ENCODE measurements around the gene WDR44. TPM values are rescaled to one million over a fixed set of nuclear protein-coding genes. Genes with fewer than 3 reads are reported as not detected.

Gene WDR44
- total RNA-seq, 1 donor from 2014 or later, result 22.1 TPM

DNA sequence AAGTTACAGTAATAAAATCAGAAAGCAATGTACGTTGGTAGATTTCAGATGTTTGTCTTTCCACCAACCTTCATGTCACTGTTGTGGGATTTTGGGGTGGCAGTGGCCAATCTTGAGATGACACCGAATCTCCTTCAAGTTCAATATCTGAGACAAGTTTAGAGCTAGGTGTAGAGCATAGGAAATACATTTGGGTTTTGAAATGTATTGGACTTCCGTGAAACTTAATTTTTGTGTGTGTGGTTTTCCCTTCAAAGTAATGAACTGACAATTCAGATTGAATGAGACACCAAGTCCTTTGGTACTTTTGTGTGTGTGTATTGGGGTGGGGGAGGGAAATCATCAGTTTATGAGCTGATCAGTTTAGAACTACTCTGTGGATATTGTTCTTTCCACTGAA, 1.8 kb downstream of the WDR44 start:
- Histone ChIP-seq H3K4me3 (peak overlapping the region; percentile 3 to 64), H3K9me3 (no peaks in the 10 kb centered on the region), H3K27ac (peak overlapping the region; percentile 89), H3K36me3 (no peaks in the 10 kb centered on the region), H3K4me1 (peaks cover 10% of the 10 kb centered on the region), H3K27me3 (no peaks in the 10 kb centered on the region)
- TF ChIP-seq, protein P1, sequence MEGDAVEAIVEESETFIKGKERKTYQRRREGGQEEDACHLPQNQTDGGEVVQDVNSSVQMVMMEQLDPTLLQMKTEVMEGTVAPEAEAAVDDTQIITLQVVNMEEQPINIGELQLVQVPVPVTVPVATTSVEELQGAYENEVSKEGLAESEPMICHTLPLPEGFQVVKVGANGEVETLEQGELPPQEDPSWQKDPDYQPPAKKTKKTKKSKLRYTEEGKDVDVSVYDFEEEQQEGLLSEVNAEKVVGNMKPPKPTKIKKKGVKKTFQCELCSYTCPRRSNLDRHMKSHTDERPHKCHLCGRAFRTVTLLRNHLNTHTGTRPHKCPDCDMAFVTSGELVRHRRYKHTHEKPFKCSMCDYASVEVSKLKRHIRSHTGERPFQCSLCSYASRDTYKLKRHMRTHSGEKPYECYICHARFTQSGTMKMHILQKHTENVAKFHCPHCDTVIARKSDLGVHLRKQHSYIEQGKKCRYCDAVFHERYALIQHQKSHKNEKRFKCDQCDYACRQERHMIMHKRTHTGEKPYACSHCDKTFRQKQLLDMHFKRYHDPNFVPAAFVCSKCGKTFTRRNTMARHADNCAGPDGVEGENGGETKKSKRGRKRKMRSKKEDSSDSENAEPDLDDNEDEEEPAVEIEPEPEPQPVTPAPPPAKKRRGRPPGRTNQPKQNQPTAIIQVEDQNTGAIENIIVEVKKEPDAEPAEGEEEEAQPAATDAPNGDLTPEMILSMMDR (IDR thresholded peaks at IDR 0.05), result no peak
- TF ChIP-seq POLR2A (IDR thresholded peaks at IDR 0.05) (no peak), POLR2AphosphoS5 (IDR thresholded peaks at IDR 0.05; ENCODE audit: insufficient read depth in 1 of 2, low read depth in 1 of 2) (no peak)
- intact Hi-C loops (cut with DNase I), result no loop called here
- DNase-seq (ENCODE audit: extremely low spot score in 2 of 2), result no peak

DNA sequence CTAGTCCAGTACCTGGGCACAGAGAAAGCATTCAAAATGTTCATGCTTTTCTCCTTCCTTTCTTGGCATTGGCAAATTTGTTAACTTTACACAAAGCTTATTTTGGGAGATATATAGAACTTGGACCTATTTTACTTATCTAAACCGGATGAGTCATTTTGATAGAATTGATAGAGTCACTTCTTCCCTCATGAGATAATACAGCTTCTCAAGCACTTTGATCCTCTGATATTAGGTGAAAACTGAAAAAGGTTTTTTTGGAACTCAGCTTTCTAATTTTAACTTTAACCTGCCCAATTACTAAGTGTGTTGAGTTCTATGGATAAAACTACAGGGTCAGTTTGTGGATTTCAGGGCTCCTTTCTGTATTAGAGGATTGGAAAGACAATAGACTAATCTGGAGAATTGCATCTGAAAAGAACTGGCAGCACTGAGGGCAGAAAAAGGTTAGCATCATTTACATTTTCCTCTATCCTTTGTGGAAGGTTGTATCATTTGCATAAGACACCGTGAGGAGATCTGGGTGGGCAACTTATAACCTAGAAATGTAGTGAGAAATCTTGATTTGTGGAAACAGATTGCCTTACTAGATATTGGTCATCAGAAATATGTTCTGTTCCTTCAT, 2.4 kb downstream of the WDR44 start:
- DNase-seq (ENCODE audit: extremely low spot score in 2 of 2), result no peak
- Histone ChIP-seq H3K36me3 (no peaks in the 10 kb centered on the region), H3K27ac (no peak overlapping the region), H3K4me1 (peaks cover 10% of the 10 kb centered on the region), H3K9me3 (no peaks in the 10 kb centered on the region), H3K27me3 (no peaks in the 10 kb centered on the region), H3K4me3 (peak overlapping the region; percentile 3 to 64)
- TF ChIP-seq, protein P1 (IDR thresholded peaks at IDR 0.05), result no peak
- TF ChIP-seq POLR2AphosphoS5 (IDR thresholded peaks at IDR 0.05; ENCODE audit: insufficient read depth in 1 of 2, low read depth in 1 of 2) (no peak), POLR2A (IDR thresholded peaks at IDR 0.05) (no peak)
- intact Hi-C loops (cut with DNase I), result no loop called here

DNA sequence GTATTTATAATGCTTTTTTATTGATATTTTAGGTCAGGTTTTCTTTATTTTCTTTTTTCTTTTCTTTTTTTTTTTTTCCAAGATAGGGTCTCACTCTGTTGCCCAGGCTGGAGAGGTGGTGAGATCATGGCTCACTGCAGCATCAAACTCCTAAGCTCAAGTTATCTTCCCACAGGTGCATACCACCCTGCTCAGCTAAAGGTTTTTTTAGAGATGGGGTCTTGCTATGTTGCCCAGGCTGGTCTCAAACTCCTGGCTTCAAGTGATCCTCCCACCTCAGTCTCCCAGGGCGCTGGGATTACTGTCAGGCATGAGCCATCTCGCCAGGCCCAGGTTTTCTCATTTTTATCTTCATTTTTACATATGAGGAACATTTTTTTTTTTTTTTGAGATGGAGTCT, 3.3 kb downstream of the WDR44 start:
- no peaks in the 10 kb centered on the region for H3K27me3 ChIP-seq
- no peak for DNase-seq (ENCODE audit: extremely low spot score in 2 of 2)
- no peaks in the 10 kb centered on the region for H3K9me3 ChIP-seq
- H3K4me3 ChIP-seq, result no peak overlapping the region
- peaks cover 10% of the 10 kb centered on the region for H3K4me1 ChIP-seq
- intact Hi-C loops (cut with DNase I), result no loop called here
- no peak overlapping the region for H3K27ac ChIP-seq
- TF ChIP-seq POLR2AphosphoS5 (IDR thresholded peaks at IDR 0.05; ENCODE audit: insufficient read depth in 1 of 2, low read depth in 1 of 2), result no peak
- TF ChIP-seq, protein P1 (IDR thresholded peaks at IDR 0.05), result no peak
- no peak for TF ChIP-seq POLR2A (IDR thresholded peaks at IDR 0.05)
- H3K36me3 ChIP-seq, result no peaks in the 10 kb centered on the region

DNA sequence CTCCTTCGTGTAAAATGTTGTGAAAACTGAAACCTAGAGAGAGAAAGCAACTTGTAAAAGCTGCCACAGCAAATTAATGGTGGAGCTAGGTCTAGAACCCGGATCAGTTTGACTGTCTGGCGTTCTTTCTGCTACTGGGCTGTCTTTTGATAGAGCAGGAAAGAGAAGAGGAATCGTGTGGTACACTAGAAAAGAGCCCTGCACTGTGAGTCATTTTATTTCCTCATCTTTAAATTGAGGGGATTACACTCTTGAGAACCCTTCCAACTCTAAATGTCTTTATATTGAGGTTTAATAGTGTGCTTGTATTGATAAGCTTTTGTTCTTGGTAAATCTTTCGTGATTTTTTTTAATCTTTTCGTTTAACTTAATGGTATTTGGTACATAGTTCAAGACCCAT, 4.3 kb downstream of the WDR44 start:
- Histone ChIP-seq H3K4me3 (no peak overlapping the region), H3K36me3 (no peaks in the 10 kb centered on the region), H3K27ac (peak overlapping the region; percentile 45), H3K9me3 (no peaks in the 10 kb centered on the region), H3K4me1 (peaks cover 12% of the 10 kb centered on the region), H3K27me3 (no peaks in the 10 kb centered on the region)
- TF ChIP-seq POLR2AphosphoS5 (IDR thresholded peaks at IDR 0.05; ENCODE audit: insufficient read depth in 1 of 2, low read depth in 1 of 2) (no peak), POLR2A (IDR thresholded peaks at IDR 0.05) (no peak)
- TF ChIP-seq, protein P1 (IDR thresholded peaks at IDR 0.05), result no peak
- intact Hi-C loops (cut with DNase I), result no loop called here
- DNase-seq (ENCODE audit: extremely low spot score in 2 of 2), result no peak

DNA sequence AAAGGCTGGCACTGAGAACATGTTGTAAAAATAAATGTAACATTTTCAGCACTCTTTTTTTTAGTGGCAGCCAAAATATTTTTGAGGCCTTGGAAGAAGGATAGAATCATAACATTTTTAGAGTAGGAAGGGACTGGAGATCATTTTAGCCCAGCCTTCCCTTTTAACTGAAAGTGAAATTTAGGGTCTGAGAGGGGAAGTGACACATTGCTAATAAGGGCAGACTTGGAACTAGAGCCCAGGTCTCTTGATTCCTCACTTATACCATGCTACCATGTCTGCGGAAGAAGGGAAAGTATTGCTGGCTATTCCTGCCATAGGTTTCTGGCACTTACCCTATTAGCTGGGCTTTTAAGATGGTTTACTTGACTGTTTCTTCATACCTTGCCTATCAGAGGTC, 4.8 kb downstream of the WDR44 start:
- Histone ChIP-seq H3K4me3 (no peak overlapping the region), H3K4me1 (peaks cover 17% of the 10 kb centered on the region), H3K27ac (no peak overlapping the region), H3K36me3 (no peaks in the 10 kb centered on the region), H3K27me3 (no peaks in the 10 kb centered on the region), H3K9me3 (no peaks in the 10 kb centered on the region)
- intact Hi-C loops (cut with DNase I), result no loop called here
- no peak for DNase-seq (ENCODE audit: extremely low spot score in 2 of 2)
- TF ChIP-seq POLR2A (IDR thresholded peaks at IDR 0.05) (no peak), POLR2AphosphoS5 (IDR thresholded peaks at IDR 0.05; ENCODE audit: insufficient read depth in 1 of 2, low read depth in 1 of 2) (no peak)
- TF ChIP-seq, protein P1 (IDR thresholded peaks at IDR 0.05), result no peak

All from vagina (tissue), 2 donors.